ENCODE results near the gene CCR5.

DNA sequence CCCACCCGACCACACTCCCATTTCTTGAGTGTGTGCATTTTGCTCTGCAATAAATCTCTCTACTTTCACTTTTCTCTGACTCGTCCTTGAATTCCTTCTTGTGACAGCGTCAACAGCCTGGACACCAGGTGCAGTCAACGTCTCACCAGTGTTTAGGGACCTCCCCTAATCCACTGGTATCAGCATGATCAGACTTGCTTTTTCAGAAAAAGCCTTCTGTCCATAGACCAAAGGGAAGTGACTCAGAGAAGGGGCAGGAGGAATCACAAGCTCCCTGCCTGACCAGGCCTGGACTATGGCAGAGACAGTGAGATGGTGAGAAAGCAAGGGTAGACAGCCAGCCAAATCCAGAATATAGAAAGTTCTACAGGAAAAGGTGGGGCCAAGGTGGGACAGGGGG, 15.5 kb downstream of the CCR5 start:
- TF ChIP-seq, protein P1, sequence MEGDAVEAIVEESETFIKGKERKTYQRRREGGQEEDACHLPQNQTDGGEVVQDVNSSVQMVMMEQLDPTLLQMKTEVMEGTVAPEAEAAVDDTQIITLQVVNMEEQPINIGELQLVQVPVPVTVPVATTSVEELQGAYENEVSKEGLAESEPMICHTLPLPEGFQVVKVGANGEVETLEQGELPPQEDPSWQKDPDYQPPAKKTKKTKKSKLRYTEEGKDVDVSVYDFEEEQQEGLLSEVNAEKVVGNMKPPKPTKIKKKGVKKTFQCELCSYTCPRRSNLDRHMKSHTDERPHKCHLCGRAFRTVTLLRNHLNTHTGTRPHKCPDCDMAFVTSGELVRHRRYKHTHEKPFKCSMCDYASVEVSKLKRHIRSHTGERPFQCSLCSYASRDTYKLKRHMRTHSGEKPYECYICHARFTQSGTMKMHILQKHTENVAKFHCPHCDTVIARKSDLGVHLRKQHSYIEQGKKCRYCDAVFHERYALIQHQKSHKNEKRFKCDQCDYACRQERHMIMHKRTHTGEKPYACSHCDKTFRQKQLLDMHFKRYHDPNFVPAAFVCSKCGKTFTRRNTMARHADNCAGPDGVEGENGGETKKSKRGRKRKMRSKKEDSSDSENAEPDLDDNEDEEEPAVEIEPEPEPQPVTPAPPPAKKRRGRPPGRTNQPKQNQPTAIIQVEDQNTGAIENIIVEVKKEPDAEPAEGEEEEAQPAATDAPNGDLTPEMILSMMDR (conservative IDR thresholded peaks at IDR 0.05 in 1 of 2, IDR thresholded peaks at IDR 0.05 in 1 of 2; ENCODE audit: extremely low read depth in 1 of 2, insufficient read depth in 1 of 2, low read depth in 1 of 2, low read length in 2 of 2) = no peak
- no peak for TF ChIP-seq EZH2 (IDR thresholded peaks at IDR 0.05; ENCODE audit: borderline replicate concordance, low read length)

Data from mammary epithelial cell (primary cell).